SU-DHL-6 (cell line): Measurements from ENCODE around the gene SLC39A7.

Source experiments
- CTCF ChIP-seq: fragments of 200-600 bp; sonication (generic); IDR thresholded peaks from one replicate; pipeline ENCODE4 v1.5.1; 2017; ENCODE audit warnings: antibody characterized with exemption, mild to moderate bottlenecking, low read length, moderate library complexity; ENCODE audit not compliant: insufficient read depth, poor library complexity, severe bottlenecking
- EZH2phosphoT487 ChIP-seq: fragments of 200-600 bp; sonication (generic), shearing (Covaris generic); conservative IDR thresholded peaks from 2 replicates; pipeline ENCODE4 v1.6.1; 2018; ENCODE audit warnings: mild to moderate bottlenecking, antibody characterized with exemption, low read length, moderate library complexity, mixed read lengths

DNA sequence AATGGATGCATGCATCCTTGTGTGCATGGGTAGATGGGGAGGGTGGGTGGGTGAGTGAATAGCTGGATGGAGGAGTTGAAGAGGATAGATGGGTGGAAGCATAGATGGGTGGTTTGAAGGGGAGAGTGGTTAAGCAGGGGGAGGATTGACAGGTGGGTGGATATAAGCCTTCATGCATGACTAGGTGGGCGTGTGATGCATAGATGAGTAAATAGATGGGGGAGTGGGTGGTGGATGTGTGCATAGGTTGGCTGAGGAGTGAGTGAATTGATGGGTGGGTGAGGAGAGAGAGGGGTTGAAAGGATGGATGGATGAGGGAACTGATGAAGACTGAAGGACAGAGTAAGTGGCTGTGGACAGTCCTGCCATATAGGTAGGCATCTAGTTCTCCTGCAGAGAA is 12.9 kb upstream of the SLC39A7 start:
- TF ChIP-seq CTCF (no peak), EZH2phosphoT487 (no peak)
